ENCODE measurements around the gene NT5DC4. TPM values are rescaled to one million over a fixed set of nuclear protein-coding genes. Genes with fewer than 3 reads are reported as not detected.
A peak's percentile ranks its signal among the peaks of the same experiment; 100 is the strongest.

Gene NT5DC4
- total and polyA plus RNA-seq, 4 donors: 0.10 TPM; not detected in 3

DNA sequence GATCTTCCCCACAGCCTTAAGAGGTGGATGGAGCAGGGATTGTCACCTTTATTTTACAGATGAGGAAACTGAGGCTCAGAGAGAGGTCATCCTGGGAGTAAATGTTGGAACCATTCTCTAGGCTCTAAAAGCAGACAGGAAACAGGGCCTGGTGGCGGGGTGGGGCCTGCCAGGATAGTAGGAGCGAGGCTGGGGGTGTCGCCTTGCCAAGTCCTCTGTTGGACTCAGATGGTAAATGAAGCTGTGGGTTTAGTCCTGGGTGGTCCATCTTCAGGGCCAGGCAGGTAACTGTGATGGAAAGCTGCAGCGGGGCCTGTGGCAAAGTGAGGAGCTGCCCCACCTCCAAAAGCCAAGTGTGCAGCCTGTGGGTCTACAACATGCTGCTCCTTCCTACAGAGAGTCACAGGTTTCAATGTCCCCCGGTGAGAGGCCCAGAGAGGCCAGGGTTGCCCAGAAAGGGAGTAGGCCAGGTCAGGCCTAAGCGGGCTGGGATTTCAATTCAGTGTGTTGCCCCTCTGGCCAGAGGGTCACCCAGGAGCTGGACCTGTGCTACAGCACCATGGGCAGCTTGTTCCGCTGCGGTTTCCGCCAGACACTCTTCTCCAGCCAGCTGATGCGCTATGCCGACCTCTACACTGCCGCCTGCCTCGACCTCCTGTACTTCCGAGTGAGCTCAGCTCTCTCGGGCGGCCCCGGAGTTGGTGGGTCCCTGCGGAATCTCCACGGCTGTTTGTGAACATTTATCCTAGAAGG, 6.6 kb downstream of the NT5DC4 start:
- H3K4me3 ChIP-seq (ENCODE audit: low read depth, low read length): no peak overlapping the region
- no peak overlapping the region for H3K27ac ChIP-seq (ENCODE audit: low read depth, low read length)
- no peak for DNase-seq (ENCODE audit: low read depth in 4 of 6, low spot score in 6 of 6)
- peaks cover 16% of the 10 kb centered on the region for H3K4me1 ChIP-seq (ENCODE audit: control insufficient read depth, insufficient read depth, low read length)
- no peaks in the 10 kb centered on the region for H3K36me3 ChIP-seq (ENCODE audit: control insufficient read depth, insufficient read depth, low read length)
- no peaks in the 10 kb centered on the region for H3K27me3 ChIP-seq (ENCODE audit: control insufficient read depth, insufficient read depth, low read length)
- 91% methylated on average over 19 of the region's 19 CpGs for whole genome bisulfite sequencing (ENCODE audit: insufficient coverage)
- no peaks in the 10 kb centered on the region for H3K9me3 ChIP-seq (ENCODE audit: control insufficient read depth, insufficient read depth, low read length)

DNA sequence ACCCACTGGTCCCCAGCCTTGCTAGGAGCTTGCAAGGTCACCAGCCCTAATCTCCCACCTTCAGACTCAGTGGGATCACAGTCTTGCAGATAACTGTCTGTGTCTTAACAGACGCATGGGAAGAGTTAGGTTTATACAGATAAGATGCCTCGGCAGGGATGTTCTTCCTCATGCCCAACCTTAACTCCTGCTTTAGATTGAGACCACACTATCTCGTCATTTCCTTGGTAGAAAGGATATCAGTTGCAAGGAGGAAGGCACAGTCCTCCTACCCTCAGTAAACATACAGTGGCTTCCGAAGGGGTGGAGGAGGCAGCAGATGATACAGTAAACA, 7.2 kb downstream of the NT5DC4 start:
- no peak for DNase-seq (ENCODE audit: low read depth in 4 of 6, low spot score in 6 of 6)
- WGBS (ENCODE audit: insufficient coverage): no CpG with 5 or more reads among the region's 4 CpGs
- Histone ChIP-seq H3K9me3 (ENCODE audit: control insufficient read depth, insufficient read depth, low read length) (no peaks in the 10 kb centered on the region), H3K27me3 (ENCODE audit: control insufficient read depth, insufficient read depth, low read length) (no peaks in the 10 kb centered on the region), H3K36me3 (ENCODE audit: control insufficient read depth, insufficient read depth, low read length) (no peaks in the 10 kb centered on the region), H3K27ac (ENCODE audit: low read depth, low read length) (no peak overlapping the region), H3K4me3 (ENCODE audit: low read depth, low read length) (no peak overlapping the region), H3K4me1 (ENCODE audit: control insufficient read depth, insufficient read depth, low read length) (peaks cover 16% of the 10 kb centered on the region)

DNA sequence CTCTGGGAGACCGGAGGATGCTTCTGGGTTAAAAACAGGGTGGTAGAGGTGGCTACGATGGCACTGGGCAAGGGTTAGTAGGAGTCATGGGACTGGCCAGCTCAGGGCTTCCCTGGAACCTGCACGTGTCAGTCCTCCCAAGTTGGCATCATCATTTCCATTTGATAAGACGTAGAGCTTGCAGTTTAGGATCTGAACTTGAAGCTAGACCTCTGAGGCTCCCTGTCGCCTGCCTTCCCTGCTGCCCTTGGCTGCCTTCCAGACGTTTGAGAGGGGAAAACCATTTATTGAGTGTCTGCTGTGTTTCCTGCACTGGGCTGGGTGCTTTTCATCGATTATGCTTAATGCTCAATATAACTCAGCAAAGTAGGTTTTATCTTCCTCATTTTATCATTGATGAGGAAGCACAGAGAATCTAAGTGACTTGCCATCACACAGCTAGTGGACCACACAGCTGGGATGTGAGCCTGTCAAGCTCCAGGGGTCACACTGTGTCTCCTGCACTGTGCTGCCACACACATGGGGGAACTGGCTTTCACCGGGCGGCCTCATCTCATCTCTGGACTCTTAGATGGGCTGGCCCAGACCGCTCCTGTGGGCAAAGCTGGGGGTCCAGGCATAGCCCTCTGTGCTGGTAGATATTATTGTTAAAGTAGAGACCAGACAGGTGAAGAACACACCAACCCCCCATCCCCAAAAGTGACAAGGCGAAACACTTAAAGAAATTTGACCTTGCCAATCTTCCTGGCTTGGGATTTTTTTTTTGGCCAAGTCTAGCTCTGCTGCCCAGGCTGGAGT, 7.8 kb downstream of the NT5DC4 start:
- WGBS (ENCODE audit: insufficient coverage): 49% methylated on average over 7 of the region's 11 CpGs
- peak in 1 of 6 donors; percentile 47 for DNase-seq (ENCODE audit: low read depth in 4 of 6, low spot score in 6 of 6)
- Histone ChIP-seq H3K4me1 (ENCODE audit: control insufficient read depth, insufficient read depth, low read length) (peaks cover 16% of the 10 kb centered on the region), H3K9me3 (ENCODE audit: control insufficient read depth, insufficient read depth, low read length) (no peaks in the 10 kb centered on the region), H3K4me3 (ENCODE audit: low read depth, low read length) (no peak overlapping the region), H3K27me3 (ENCODE audit: control insufficient read depth, insufficient read depth, low read length) (no peaks in the 10 kb centered on the region), H3K36me3 (ENCODE audit: control insufficient read depth, insufficient read depth, low read length) (no peaks in the 10 kb centered on the region), H3K27ac (ENCODE audit: low read depth, low read length) (no peak overlapping the region)

DNA sequence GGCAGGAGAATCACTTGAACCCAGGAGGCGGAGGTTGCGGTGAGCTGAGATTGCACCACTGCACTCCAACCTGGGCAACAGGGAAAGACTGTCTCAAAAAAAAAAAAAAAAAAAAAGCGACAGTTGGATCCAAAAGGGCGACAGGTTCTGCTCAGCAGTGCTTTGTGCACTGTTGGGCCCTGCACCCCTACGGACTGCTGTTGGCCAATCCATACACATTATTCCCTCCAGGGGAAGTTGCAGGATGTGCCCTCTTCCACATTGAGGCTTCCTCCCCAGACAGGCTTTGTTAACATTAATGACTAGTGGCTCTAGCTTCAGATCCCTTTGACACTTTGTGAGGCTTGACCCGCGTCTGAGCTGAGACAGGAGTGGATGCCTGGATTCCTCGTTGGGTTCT, 9.4 kb downstream of the NT5DC4 start:
- no peak overlapping the region for H3K27ac ChIP-seq (ENCODE audit: low read depth, low read length)
- no peak for DNase-seq (ENCODE audit: low read depth in 4 of 6, low spot score in 6 of 6)
- no peaks in the 10 kb centered on the region for H3K27me3 ChIP-seq (ENCODE audit: control insufficient read depth, insufficient read depth, low read length)
- H3K4me1 ChIP-seq (ENCODE audit: control insufficient read depth, insufficient read depth, low read length): peaks cover 16% of the 10 kb centered on the region
- H3K9me3 ChIP-seq (ENCODE audit: control insufficient read depth, insufficient read depth, low read length): no peaks in the 10 kb centered on the region
- no peaks in the 10 kb centered on the region for H3K36me3 ChIP-seq (ENCODE audit: control insufficient read depth, insufficient read depth, low read length)
- WGBS (ENCODE audit: insufficient coverage): 82% methylated on average over 7 of the region's 8 CpGs
- no peak overlapping the region for H3K4me3 ChIP-seq (ENCODE audit: low read depth, low read length)

DNA sequence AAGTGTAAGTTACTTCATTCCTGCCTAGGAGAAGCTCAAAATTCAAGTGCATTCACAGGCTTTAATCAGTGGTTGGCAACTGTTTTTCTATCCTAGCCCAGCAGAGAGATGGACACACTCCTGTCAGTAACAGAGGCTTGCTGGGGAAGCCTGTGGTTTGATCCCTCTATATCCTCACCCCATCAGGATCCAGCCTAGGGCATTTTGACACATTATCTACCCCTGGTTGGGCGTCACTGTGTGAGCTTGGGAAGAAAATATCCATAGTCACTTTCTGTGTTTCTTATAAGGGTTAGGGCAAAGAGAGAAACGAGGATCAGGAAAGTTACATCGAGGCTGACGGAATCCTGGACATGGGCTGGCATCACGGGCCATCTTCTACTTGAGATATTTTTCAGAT, 10.0 kb downstream of the NT5DC4 start:
- Histone ChIP-seq H3K4me1 (ENCODE audit: control insufficient read depth, insufficient read depth, low read length) (peaks cover 16% of the 10 kb centered on the region), H3K27ac (ENCODE audit: low read depth, low read length) (no peak overlapping the region), H3K9me3 (ENCODE audit: control insufficient read depth, insufficient read depth, low read length) (no peaks in the 10 kb centered on the region), H3K36me3 (ENCODE audit: control insufficient read depth, insufficient read depth, low read length) (no peaks in the 10 kb centered on the region), H3K4me3 (ENCODE audit: low read depth, low read length) (no peak overlapping the region), H3K27me3 (ENCODE audit: control insufficient read depth, insufficient read depth, low read length) (no peaks in the 10 kb centered on the region)
- DNase-seq (ENCODE audit: low read depth in 4 of 6, low spot score in 6 of 6): no peak
- WGBS (ENCODE audit: insufficient coverage): no CpG with 5 or more reads among the region's 5 CpGs

DNA sequence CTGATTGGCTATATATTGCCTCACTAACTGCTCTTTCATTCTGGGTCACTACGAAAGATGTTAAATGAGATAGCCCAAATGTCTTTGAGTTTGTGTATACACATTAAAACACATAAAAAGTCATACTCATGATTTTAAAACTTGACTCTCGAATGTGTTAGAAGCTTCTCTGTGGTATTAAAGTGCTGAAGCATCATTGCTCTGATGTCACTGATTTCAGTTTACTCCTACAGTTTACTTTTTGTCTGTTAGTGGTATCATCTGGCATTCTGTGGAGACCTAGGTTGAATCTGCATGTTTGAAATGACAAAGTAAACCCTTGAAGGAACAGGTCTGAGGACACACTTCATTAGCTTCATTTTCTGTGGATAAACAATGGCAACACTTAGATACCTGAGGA, 10.7 kb downstream of the NT5DC4 start:
- DNase-seq (ENCODE audit: low read depth in 4 of 6, low spot score in 6 of 6): no peak
- no peaks in the 10 kb centered on the region for H3K27me3 ChIP-seq (ENCODE audit: control insufficient read depth, insufficient read depth, low read length)
- no peak overlapping the region for H3K27ac ChIP-seq (ENCODE audit: low read depth, low read length)
- no CpG with 5 or more reads among the region's 2 CpGs for WGBS (ENCODE audit: insufficient coverage)
- no peaks in the 10 kb centered on the region for H3K9me3 ChIP-seq (ENCODE audit: control insufficient read depth, insufficient read depth, low read length)
- no peaks in the 10 kb centered on the region for H3K36me3 ChIP-seq (ENCODE audit: control insufficient read depth, insufficient read depth, low read length)
- peaks cover 12% of the 10 kb centered on the region for H3K4me1 ChIP-seq (ENCODE audit: control insufficient read depth, insufficient read depth, low read length)
- no peak overlapping the region for H3K4me3 ChIP-seq (ENCODE audit: low read depth, low read length)

DNA sequence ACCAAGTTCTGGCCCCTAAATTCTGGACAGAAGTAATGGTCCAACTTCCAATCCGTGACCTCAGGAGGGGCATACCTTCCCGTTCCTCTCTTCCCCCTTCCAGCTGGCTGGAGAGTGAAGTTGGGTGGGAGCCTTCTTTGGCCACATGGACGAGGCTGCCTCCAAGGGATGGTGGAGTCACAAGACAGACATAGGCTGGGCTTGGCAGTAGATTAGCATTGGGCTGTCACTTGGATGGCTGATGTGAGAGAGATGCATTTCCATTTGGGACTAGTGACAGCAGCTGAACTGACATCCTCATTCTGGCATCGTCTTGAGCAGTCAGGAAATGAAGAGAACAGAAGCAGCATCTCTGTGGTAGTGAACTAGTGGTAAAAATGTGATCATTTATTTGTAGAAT, 12.6 kb downstream of the NT5DC4 start:
- no peaks in the 10 kb centered on the region for H3K9me3 ChIP-seq (ENCODE audit: control insufficient read depth, insufficient read depth, low read length)
- H3K27me3 ChIP-seq (ENCODE audit: control insufficient read depth, insufficient read depth, low read length): no peaks in the 10 kb centered on the region
- no CpG with 5 or more reads among the region's 4 CpGs for WGBS (ENCODE audit: insufficient coverage)
- DNase-seq (ENCODE audit: low read depth in 4 of 6, low spot score in 6 of 6): peak in 2 of 6 donors; percentile 6 to 86
- no peak overlapping the region for H3K27ac ChIP-seq (ENCODE audit: low read depth, low read length)
- H3K36me3 ChIP-seq (ENCODE audit: control insufficient read depth, insufficient read depth, low read length): no peaks in the 10 kb centered on the region
- no peak overlapping the region for H3K4me3 ChIP-seq (ENCODE audit: low read depth, low read length)
- H3K4me1 ChIP-seq (ENCODE audit: control insufficient read depth, insufficient read depth, low read length): peaks cover under 1% of the 10 kb centered on the region

DNA sequence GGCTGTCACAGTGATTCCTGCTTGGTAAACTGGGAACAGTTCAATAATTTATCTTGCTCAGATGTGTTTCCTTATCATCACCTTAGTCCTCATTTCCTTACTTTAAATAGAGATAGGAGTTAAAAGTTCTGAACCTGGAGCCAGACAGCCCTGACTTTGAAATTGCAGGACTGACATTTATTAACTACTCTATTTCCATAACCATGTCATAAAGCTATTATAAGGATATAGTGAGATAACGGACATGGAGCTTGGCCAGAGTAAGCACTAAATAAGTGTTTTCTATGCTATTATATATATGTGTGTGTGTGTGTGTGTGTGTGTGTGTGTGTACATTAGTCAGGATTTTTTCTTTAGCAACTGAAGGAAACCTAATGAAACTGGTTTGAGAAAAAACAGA, 13.1 kb downstream of the NT5DC4 start:
- no peaks in the 10 kb centered on the region for H3K9me3 ChIP-seq (ENCODE audit: control insufficient read depth, insufficient read depth, low read length)
- no peak overlapping the region for H3K27ac ChIP-seq (ENCODE audit: low read depth, low read length)
- no peak for DNase-seq (ENCODE audit: low read depth in 4 of 6, low spot score in 6 of 6)
- WGBS (ENCODE audit: insufficient coverage): no CpG with 5 or more reads among the region's 1 CpG
- no peaks in the 10 kb centered on the region for H3K27me3 ChIP-seq (ENCODE audit: control insufficient read depth, insufficient read depth, low read length)
- no peaks in the 10 kb centered on the region for H3K36me3 ChIP-seq (ENCODE audit: control insufficient read depth, insufficient read depth, low read length)
- no peak overlapping the region for H3K4me3 ChIP-seq (ENCODE audit: low read depth, low read length)
- no peaks in the 10 kb centered on the region for H3K4me1 ChIP-seq (ENCODE audit: control insufficient read depth, insufficient read depth, low read length)

DNA sequence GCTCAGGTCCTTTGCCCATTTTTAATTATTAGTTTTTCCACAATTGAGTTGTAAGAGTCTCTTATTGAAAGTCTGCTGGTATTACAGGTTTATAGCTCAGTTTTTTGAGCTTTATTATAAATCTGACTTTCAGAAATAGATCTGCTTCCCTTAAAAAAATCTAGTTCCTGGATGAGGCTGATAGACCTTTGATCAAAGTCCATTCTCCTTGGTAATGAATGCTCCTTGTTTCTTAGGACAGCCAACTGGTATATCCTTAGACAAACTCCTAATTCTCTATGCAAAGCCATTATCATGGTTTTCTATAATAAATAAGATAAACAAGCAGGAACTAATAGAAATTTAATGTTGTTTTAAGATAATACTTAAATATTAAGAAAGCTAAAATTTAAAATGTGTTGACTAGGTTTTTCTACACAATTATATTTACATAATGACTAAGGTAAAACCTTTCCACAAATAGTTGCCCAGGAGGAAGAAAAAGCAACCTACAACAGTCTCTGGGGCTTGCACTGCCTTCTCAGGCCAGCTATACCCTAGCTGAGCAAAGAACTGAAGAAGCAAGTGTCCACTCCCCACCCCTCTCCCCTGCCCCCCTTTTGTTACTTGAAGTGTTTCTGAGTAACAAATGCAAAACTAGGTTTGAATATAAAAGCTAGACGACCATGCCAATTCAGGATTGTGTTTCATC, 16.9 kb downstream of the NT5DC4 start:
- H3K27ac ChIP-seq (ENCODE audit: low read depth, low read length): no peak overlapping the region
- H3K9me3 ChIP-seq (ENCODE audit: control insufficient read depth, insufficient read depth, low read length): no peaks in the 10 kb centered on the region
- no CpG with 5 or more reads among the region's 1 CpG for WGBS (ENCODE audit: insufficient coverage)
- no peaks in the 10 kb centered on the region for H3K36me3 ChIP-seq (ENCODE audit: control insufficient read depth, insufficient read depth, low read length)
- no peaks in the 10 kb centered on the region for H3K27me3 ChIP-seq (ENCODE audit: control insufficient read depth, insufficient read depth, low read length)
- no peaks in the 10 kb centered on the region for H3K4me1 ChIP-seq (ENCODE audit: control insufficient read depth, insufficient read depth, low read length)
- DNase-seq (ENCODE audit: low read depth in 4 of 6, low spot score in 6 of 6): no peak
- H3K4me3 ChIP-seq (ENCODE audit: low read depth, low read length): no peak overlapping the region
